ENCODE results near the gene GPR137B.

DNA sequence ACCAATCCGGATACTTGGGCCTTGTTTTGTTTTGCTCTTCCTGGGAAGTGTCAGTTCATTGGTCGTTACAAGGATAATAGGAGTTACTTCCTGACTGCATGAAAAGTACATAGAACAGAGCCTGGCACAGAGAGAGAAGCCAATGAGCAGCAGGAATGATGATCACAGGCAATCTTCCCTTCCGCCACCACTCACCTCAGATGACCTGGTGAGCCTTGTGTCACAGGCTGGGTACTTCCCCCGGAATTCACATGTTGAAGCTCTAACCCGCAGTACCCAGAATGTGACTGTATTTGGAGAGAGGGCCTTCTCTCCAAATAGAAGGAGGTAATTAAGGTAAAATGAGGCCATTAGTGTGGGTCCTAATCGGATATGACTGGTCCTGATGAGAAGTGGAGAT is 18.8 kb upstream of the GPR137B start:
- TF ChIP-seq EZH2 (IDR thresholded peaks at IDR 0.05; ENCODE audit: low read length, missing control alignments), result no peak
- TF ChIP-seq, protein P1, sequence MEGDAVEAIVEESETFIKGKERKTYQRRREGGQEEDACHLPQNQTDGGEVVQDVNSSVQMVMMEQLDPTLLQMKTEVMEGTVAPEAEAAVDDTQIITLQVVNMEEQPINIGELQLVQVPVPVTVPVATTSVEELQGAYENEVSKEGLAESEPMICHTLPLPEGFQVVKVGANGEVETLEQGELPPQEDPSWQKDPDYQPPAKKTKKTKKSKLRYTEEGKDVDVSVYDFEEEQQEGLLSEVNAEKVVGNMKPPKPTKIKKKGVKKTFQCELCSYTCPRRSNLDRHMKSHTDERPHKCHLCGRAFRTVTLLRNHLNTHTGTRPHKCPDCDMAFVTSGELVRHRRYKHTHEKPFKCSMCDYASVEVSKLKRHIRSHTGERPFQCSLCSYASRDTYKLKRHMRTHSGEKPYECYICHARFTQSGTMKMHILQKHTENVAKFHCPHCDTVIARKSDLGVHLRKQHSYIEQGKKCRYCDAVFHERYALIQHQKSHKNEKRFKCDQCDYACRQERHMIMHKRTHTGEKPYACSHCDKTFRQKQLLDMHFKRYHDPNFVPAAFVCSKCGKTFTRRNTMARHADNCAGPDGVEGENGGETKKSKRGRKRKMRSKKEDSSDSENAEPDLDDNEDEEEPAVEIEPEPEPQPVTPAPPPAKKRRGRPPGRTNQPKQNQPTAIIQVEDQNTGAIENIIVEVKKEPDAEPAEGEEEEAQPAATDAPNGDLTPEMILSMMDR (conservative IDR thresholded peaks at IDR 0.05 in 1 of 2, IDR thresholded peaks at IDR 0.05 in 1 of 2; ENCODE audit: low read depth in 1 of 2, low read length in 2 of 2), result no peak

Data from fibroblast of lung (primary cell).